AG09319 (cell line): ENCODE data around the gene VSNL1.
"Not testable (repeated sequence)": the region's sequence is repeated elsewhere in the genome, so short reads cannot be mapped to it uniquely, and the experiment has no call there.

Experiments used
- DNase-seq: peaks from one replicate; pipeline ENCODE4 v3.0.0-alpha.2; 2010; ENCODE audit warnings: low read depth; ENCODE audit errors: extremely low read depth
- TF ChIP-seq, protein P1 (sequence below): IDR thresholded peaks from 2 replicates; pipeline ENCODE4 v1.5.1; 2011; ENCODE audit warnings: low read depth, mild to moderate bottlenecking, inconsistent platforms, low read length, moderate library complexity

VSNL1 gene

DNA sequence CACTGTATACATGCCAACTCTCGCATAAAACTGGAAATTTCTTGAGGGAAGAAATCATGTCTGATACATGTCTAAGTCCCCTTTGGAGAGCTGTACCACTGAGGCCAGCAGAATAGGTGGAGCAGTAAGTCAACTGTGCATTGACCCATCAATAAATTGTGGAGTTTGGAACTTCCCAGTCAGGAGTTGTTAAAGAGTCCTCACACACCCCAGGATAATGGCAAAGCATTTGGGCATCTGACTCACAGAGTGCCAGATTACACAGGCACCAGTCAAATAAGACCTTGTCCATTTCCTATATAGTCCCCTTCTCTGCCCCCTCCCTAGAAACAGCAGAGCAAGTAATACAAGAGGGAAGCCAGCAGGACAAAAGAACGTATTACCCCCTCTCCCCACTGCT, 10.4 kb downstream of the VSNL1 start:
- TF ChIP-seq, protein P1, sequence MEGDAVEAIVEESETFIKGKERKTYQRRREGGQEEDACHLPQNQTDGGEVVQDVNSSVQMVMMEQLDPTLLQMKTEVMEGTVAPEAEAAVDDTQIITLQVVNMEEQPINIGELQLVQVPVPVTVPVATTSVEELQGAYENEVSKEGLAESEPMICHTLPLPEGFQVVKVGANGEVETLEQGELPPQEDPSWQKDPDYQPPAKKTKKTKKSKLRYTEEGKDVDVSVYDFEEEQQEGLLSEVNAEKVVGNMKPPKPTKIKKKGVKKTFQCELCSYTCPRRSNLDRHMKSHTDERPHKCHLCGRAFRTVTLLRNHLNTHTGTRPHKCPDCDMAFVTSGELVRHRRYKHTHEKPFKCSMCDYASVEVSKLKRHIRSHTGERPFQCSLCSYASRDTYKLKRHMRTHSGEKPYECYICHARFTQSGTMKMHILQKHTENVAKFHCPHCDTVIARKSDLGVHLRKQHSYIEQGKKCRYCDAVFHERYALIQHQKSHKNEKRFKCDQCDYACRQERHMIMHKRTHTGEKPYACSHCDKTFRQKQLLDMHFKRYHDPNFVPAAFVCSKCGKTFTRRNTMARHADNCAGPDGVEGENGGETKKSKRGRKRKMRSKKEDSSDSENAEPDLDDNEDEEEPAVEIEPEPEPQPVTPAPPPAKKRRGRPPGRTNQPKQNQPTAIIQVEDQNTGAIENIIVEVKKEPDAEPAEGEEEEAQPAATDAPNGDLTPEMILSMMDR, result no peak
- no peak for DNase-seq

DNA sequence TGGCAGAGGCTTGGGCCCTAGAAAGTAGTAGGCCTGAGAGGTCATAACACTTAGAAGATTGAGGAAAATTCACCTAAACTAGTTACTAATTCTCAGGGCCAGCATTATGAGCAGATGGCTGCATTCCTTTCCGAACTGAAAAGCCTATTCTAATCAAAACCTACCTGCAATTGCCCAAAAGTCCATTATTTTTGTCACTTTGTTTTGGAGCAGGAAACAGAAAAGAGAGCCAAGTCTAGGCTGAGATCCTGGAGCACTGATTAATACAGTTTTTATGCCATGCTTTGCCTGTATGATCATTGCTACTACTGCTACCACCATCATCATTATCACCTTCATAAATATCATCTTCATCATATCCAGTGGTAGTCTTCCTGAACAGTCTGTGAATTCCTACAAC, 14.7 kb downstream of the VSNL1 start:
- DNase-seq, result no peak
- TF ChIP-seq, protein P1, result no peak

DNA sequence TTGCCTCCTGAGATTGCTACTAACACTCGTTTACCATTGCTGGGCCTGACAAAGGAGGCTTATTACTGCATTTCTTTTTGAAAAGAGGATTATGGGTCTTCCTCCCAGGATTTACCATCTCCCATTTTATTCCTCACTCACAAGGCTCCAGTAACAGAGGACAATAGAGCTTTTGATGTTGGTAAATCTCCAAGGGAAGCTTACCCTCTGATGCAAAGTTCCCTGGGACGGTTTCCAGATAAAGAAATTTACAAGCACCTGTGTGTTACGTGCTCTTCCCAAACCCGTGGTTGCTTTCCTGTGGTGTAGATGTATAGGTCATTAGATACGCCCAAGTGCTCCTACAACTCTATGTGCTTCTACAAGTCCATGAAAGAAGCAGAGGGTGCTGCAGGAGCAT, 17.1 kb downstream of the VSNL1 start:
- TF ChIP-seq, protein P1, result no peak
- DNase-seq, result no peak

DNA sequence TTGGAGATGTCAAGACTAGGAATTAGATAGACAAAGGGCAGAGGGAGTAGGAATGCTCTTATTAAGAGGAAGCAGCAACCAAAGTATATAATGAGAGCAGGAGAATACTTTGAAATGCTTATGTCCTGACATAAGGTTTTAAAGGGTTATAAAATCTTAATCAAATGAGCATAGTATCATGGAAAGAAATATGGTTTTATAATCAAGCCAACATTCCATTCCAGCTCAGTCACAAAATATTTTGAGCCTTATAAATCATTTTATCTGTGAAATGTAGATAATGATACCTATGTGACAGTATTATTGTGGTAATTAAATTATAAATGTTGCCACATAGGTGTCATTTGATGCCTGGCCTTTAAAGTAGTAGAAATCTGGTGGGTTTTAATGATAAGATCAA, 17.6 kb downstream of the VSNL1 start:
- no peak for DNase-seq
- TF ChIP-seq, protein P1, result no peak

DNA sequence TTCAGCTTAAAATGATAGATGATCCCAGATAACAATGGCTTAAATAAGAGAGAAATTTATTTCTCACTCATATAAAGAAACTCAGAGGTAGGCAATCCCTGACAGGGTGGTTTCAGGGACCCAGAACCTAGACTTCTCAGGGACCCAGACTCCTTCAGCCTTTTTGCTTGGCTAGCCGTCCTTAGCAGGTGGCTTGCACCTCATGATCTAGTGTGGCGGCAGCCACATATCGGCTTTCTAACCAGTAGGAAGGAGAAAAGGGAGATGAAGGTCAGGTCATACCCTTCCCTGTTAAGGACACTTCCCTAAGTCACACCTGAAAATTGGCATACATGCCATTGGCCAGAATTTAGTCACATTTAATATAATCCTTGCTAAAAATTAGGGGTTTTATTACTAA, 18.4 kb downstream of the VSNL1 start:
- DNase-seq, result no peak
- TF ChIP-seq, protein P1, result no peak

DNA sequence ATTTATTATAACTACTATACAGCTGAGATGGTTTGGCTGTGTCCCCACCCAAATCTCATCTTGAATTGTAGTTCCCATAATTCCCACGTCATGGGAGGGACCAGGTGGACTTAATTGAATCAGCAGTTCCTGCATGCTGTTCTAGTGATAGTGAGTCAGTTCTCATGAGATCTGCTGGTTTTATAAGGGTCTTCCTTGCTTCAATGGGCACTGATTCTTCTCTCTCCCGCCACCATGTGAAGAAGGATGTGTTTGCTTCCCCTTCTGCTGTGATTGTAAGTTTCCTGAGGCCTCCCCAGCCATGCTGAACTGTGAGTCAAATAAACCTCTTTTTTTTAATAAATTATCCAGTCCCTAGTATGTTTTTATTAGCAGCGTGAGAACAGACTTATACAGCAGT, 25.2 kb downstream of the VSNL1 start:
- not testable (repeated sequence) for DNase-seq

DNA sequence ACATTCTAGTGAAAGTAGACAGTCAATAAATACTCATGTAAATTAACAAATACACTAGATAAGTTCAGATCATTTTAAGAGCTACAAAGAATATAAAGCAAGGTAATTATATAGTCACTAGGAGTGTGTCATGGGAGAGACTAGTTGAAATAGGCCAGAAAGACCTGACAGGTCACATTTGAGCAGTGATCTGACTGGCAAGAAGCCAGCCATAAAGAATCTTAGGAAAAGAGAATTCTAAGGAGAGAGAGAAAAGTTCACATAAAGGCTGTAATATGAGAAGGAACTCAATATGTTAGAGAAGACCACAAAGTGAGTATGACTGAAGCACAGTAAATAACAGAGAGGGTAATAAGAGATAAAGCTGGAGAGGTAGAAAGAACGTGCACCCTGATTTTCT, 31.2 kb downstream of the VSNL1 start:
- TF ChIP-seq, protein P1, result no peak
- DNase-seq, result no peak

DNA sequence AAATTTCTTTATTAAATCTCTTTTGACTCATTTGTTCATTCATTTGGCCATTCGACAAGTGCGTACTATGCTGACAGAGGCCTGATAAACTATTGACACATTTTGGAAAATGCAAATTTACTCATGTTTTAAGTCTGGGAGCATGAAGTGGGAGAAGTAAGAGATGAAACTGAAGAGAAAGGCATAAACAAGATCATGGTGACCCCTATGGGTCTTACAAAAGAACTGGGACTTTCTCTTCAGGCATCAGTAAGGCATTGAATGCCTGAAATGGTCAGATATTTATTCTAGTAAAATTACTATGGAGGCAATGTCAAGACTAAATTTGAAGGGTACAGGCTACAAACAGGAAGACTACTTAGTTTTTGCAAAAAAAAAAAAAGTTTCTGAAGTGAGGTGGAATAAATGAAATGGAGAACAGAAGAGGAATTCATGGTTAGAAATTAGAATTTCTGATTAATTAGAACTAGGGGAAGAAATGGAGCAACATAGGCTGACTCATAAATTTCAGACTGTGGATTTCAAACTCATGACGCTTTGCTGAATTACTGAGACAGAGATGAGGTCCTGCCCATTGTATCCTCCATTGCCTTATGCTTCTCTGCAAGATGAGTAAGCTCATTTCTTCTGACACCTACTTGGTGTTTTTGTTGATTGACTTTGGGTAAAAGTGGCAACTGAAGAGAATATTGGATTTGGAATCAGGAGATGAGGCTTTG, 32.7 kb downstream of the VSNL1 start:
- no peak for DNase-seq
- TF ChIP-seq, protein P1, result no peak; the same call in 1 of the 2 replicates
